ENCODE measurements around the gene HIPK3.

GRCh38 chr11:33292311-33292710 lies 35.1 kb downstream of the HIPK3 start:
- no peak for TF ChIP-seq ZNF274 (IDR thresholded peaks at IDR 0.05; ENCODE audit: insufficient read depth, insufficient read length)
- TF ChIP-seq RAD21 (IDR thresholded peaks at IDR 0.05; ENCODE audit: insufficient read depth, low read depth, low read length): no peak
- no peak for TF ChIP-seq MAX (IDR thresholded peaks at IDR 0.05; ENCODE audit: low read depth, low read length)
- no peak for TF ChIP-seq TARDBP (IDR thresholded peaks at IDR 0.05; ENCODE audit: borderline replicate concordance)
- no peak for TF ChIP-seq REST (IDR thresholded peaks at IDR 0.05; ENCODE audit: low read depth, low read length)
